ENCODE results near the gene TMEM82.

The TMEM82 gene

GRCh38 chr1:15735304-15736037, 6.8 kb upstream of the TMEM82 start:
- no peak for DNase-seq

GRCh38 chr1:15736038-15736891, 6.0 kb upstream of the TMEM82 start, which contains the start of gene SLC25A34:
TSS of gene SLC25A34 (plus strand) at chr1:15736258. CDS start at chr1:15736486, 228 bp downstream.
- peak in 11 of 56 donors; percentile 5 to 46 (median 16) for DNase-seq

GRCh38 chr1:15736892-15737261, 5.4 kb upstream of the TMEM82 start:
- no peak for DNase-seq

GRCh38 chr1:15737324-15738319, 4.7 kb upstream of the TMEM82 start:
- no peak for DNase-seq

- no peak for DNase-seq
Measured at GRCh38 chr1:15738416-15739113, 3.7 kb upstream of the TMEM82 start.

GRCh38 chr1:15739259-15739658, 3.0 kb upstream of the TMEM82 start:
- no peak for DNase-seq

GRCh38 chr1:15739745-15740144, 2.6 kb upstream of the TMEM82 start:
- DNase-seq = no peak

- DNase-seq = peak in 41 of 56 donors; percentile 4 to 77 (median 30)
Measured at GRCh38 chr1:15740924-15741850, 1.1 kb upstream of the TMEM82 start.

GRCh38 chr1:15744122-15744679, 1.9 kb downstream of the TMEM82 start:
- DNase-seq = no peak

- no peak for DNase-seq
Measured at GRCh38 chr1:15747378-15747777, 5.1 kb downstream of the TMEM82 start.

- DNase-seq = no peak
Measured at GRCh38 chr1:15748264-15748663, 6.0 kb downstream of the TMEM82 start.

- no peak for DNase-seq
Measured at GRCh38 chr1:15748690-15749398, 6.5 kb downstream of the TMEM82 start.

GRCh38 chr1:15749399-15750291, 7.3 kb downstream of the TMEM82 start:
- DNase-seq = no peak

GRCh38 chr1:15750924-15751323, 8.6 kb downstream of the TMEM82 start:
- DNase-seq = no peak

GRCh38 chr1:15751717-15752116, 9.4 kb downstream of the TMEM82 start:
- DNase-seq = no peak

GRCh38 chr1:15753776-15754175, 11.5 kb downstream of the TMEM82 start:
- DNase-seq = no peak

GRCh38 chr1:15755021-15755645, 12.8 kb downstream of the TMEM82 start:
- DNase-seq = no peak
